ENCODE data around the gene RETSAT. TPM values are rescaled to one million over a fixed set of nuclear protein-coding genes. Genes with fewer than 3 reads are reported as not detected.

The RETSAT gene
- total and polyA plus RNA-seq, 2 of the 13 experiments (the other 11 are each of a cell fraction or from before 2014, with no cell fraction given): 46.7 to 61.0 TPM

GRCh38 chr2:85327822-85328617, 26.3 kb downstream of the RETSAT start, which contains the start of gene TGOLN2 (continued):
- TF ChIP-seq UBTF (CRISPR knock-in tag; IDR thresholded peaks at IDR 0.05) (peak; percentile 93), ZSCAN31 (CRISPR knock-in tag; IDR thresholded peaks at IDR 0.05; ENCODE audit: low read depth) (peak; percentile 76), MYNN (CRISPR knock-in tag; IDR thresholded peaks at IDR 0.05; ENCODE audit: low read depth) (peak; percentile 61; the same call in 1 of the 2 replicates), TCF7 (IDR thresholded peaks at IDR 0.05; ENCODE audit: low read depth) (no peak), POLR2AphosphoS2 (IDR thresholded peaks at IDR 0.05; ENCODE audit: low read depth, low read length) (peak; percentile 95), HNF4G (IDR thresholded peaks at IDR 0.05; ENCODE audit: borderline replicate concordance, low read depth, low read length) (no peak; the same call in 1 of the 2 replicates), HNF4G (CRISPR knock-in tag; IDR thresholded peaks at IDR 0.05; ENCODE audit: borderline replicate concordance, low read depth) (0 out of 2 replicates have a peak, but pooled peaks have one; percentile 77), ZC3H13 (CRISPR knock-in tag; IDR thresholded peaks at IDR 0.05) (peak; percentile 73; the same call in 1 of the 2 replicates), TEF (CRISPR knock-in tag; IDR thresholded peaks at IDR 0.05) (peak; percentile 83), BCLAF1 (IDR thresholded peaks at IDR 0.05) (no peak), LCORL (IDR thresholded peaks at IDR 0.05) (no peak), LCORL (CRISPR knock-in tag; IDR thresholded peaks at IDR 0.05) (peak; percentile 80; the same call in 1 of the 2 replicates), ZBTB3 (CRISPR knock-in tag; IDR thresholded peaks at IDR 0.05; ENCODE audit: borderline replicate concordance, low read depth) (0 out of 2 replicates have a peak, but pooled peaks have one; percentile 73), ZNF772 (CRISPR knock-in tag; IDR thresholded peaks at IDR 0.05) (peak; percentile 80; the same call in 1 of the 2 replicates), ETV5 (CRISPR knock-in tag; IDR thresholded peaks at IDR 0.05; ENCODE audit: borderline replicate concordance) (peak; percentile 89), NFYB (CRISPR knock-in tag; IDR thresholded peaks at IDR 0.05) (peak; percentile 38), GPBP1L1 (CRISPR knock-in tag; IDR thresholded peaks at IDR 0.05) (no peak), THYN1 (CRISPR knock-in tag; IDR thresholded peaks at IDR 0.05; ENCODE audit: borderline replicate concordance, low read depth) (no peak), IRF1 (CRISPR knock-in tag; IDR thresholded peaks at IDR 0.05; ENCODE audit: low read depth) (no peak), ZFAT (CRISPR knock-in tag; conservative IDR thresholded peaks at IDR 0.05) (no peak), ZSCAN9 (CRISPR knock-in tag; IDR thresholded peaks at IDR 0.05; ENCODE audit: borderline replicate concordance) (peak; percentile 93), ZBTB38 (CRISPR knock-in tag; IDR thresholded peaks at IDR 0.05) (peak; percentile 89)

Data from HepG2 (cell line).